Measurements from ENCODE around the gene PCDH9.

PCDH9 gene

GRCh38 chr13:66415444-66415843 is 814.7 kb downstream of the PCDH9 start:
- no peak for DNase-seq

GRCh38 chr13:66414066-66414800 is 815.9 kb downstream of the PCDH9 start:
- no peak for DNase-seq

GRCh38 chr13:66410314-66410713 is 819.8 kb downstream of the PCDH9 start:
- DNase-seq: no peak

GRCh38 chr13:66409542-66409941 is 820.6 kb downstream of the PCDH9 start:
- no peak for DNase-seq

GRCh38 chr13:66407128-66407527 is 823.0 kb downstream of the PCDH9 start:
- DNase-seq: no peak

GRCh38 chr13:66405908-66406802 is 824.0 kb downstream of the PCDH9 start:
- DNase-seq: no peak

- DNase-seq: no peak
These were observed 827.6 kb downstream of the PCDH9 start for GRCh38 chr13:66402546-66402945.

- DNase-seq: no peak
These were observed 828.1 kb downstream of the PCDH9 start for GRCh38 chr13:66402066-66402465.

GRCh38 chr13:66400292-66400691 is 829.8 kb downstream of the PCDH9 start:
- no peak for DNase-seq

GRCh38 chr13:66399873-66400272 is 830.3 kb downstream of the PCDH9 start:
- DNase-seq: no peak

- DNase-seq: no peak
These were observed 833.0 kb downstream of the PCDH9 start for GRCh38 chr13:66397133-66397532.

GRCh38 chr13:66391322-66391721 is 838.8 kb downstream of the PCDH9 start:
- no peak for DNase-seq

- no peak for DNase-seq
These were observed 851.2 kb downstream of the PCDH9 start for GRCh38 chr13:66378894-66379293.

GRCh38 chr13:66377569-66377968 is 852.6 kb downstream of the PCDH9 start:
- DNase-seq: no peak

- DNase-seq: no peak
These were observed 854.4 kb downstream of the PCDH9 start for GRCh38 chr13:66375756-66376155.

GRCh38 chr13:66369666-66370065 is 860.5 kb downstream of the PCDH9 start:
- no peak for DNase-seq

GRCh38 chr13:66367356-66367755 is 862.8 kb downstream of the PCDH9 start:
- DNase-seq: no peak

GRCh38 chr13:66365101-66365500 is 865.0 kb downstream of the PCDH9 start:
- DNase-seq: no peak

GRCh38 chr13:66364346-66364745 is 865.8 kb downstream of the PCDH9 start:
- no peak for DNase-seq

GRCh38 chr13:66362485-66362884 is 867.7 kb downstream of the PCDH9 start:
- no peak for DNase-seq

GRCh38 chr13:66359910-66360552 is 870.1 kb downstream of the PCDH9 start:
- DNase-seq: no peak

- no peak for DNase-seq
These were observed 870.7 kb downstream of the PCDH9 start for GRCh38 chr13:66359393-66359792.

- DNase-seq: no peak
These were observed 871.6 kb downstream of the PCDH9 start for GRCh38 chr13:66358564-66358963.

- DNase-seq: no peak
These were observed 872.7 kb downstream of the PCDH9 start for GRCh38 chr13:66357463-66357862.

Measured in activated CD4-positive, alpha-beta T cell treated with anti-CD3 and anti-CD28 coated beads, Interleukin-2, amount 50 U/mL, for 1 hour (primary cell).